ENCODE measurements around the gene PIGK. TPM values are rescaled to one million over a fixed set of nuclear protein-coding genes. Genes with fewer than 3 reads are reported as not detected.
"Not testable (repeated sequence)": the region's sequence is repeated elsewhere in the genome, so short reads cannot be mapped to it uniquely, and the experiment has no call there.

PIGK gene
- total RNA-seq, 4 donors from 2014 or later: 7.8 to 15.9 (median 12.8) TPM

GRCh38 chr1:77222496-77222895 lies 3.3 kb upstream of the PIGK start:
- Histone ChIP-seq H3K4me1 (peaks cover 0 to 21% (median 9%) of the 10 kb centered on the region in 3 donors), H3K36me3 (no peaks in the 10 kb centered on the region), H3K4me3 (no peak overlapping the region), H3K9me3 (no peaks in the 10 kb centered on the region), H3K27me3 (no peaks in the 10 kb centered on the region), H3K27ac (no peak overlapping the region)
- TF ChIP-seq, protein P1, sequence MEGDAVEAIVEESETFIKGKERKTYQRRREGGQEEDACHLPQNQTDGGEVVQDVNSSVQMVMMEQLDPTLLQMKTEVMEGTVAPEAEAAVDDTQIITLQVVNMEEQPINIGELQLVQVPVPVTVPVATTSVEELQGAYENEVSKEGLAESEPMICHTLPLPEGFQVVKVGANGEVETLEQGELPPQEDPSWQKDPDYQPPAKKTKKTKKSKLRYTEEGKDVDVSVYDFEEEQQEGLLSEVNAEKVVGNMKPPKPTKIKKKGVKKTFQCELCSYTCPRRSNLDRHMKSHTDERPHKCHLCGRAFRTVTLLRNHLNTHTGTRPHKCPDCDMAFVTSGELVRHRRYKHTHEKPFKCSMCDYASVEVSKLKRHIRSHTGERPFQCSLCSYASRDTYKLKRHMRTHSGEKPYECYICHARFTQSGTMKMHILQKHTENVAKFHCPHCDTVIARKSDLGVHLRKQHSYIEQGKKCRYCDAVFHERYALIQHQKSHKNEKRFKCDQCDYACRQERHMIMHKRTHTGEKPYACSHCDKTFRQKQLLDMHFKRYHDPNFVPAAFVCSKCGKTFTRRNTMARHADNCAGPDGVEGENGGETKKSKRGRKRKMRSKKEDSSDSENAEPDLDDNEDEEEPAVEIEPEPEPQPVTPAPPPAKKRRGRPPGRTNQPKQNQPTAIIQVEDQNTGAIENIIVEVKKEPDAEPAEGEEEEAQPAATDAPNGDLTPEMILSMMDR (IDR thresholded peaks at IDR 0.05): no peak
- no peak for TF ChIP-seq POLR2A (IDR thresholded peaks at IDR 0.05)
- no peak for DNase-seq
- intact Hi-C loops (cut with DNase I): no loop called here
- WGBS, 2 donors: 65 to 77% methylated on average over 4 to 5 of the region's 5 CpGs

DNA sequence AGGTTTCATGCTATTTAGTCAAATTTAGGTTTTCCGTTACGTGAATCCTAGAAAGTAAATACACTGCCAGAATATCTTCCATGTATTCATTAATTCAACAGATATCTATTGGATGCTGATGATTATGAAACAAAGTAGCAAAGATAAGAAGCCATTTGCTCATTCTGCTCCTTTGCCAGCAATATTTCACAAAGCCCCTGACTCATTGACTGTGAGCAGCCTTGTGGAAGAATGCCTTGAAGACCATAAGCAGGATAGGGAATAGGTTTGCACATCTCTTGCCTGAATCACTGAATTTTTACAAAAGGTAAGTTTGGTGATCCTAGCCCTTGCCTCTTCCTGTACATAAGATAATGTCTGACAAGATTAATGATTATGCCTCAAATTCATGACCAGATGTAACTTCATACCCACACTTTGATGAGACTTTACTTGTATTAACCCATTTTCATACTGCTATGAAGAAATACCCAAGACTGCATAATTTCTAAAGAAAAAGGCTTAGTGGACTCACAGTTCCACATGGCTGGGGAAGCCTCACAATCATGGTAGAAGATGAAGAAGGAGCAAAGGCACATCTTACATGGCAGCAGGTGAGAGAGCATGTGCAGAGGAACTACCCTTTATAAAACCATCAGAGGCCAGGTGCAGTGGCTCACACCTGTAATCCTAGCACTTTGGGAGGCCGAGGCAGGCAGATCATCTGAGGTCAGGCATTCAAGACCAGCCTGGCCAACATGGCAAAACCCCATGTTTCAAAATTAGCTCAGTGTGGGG lies 1.6 kb upstream of the PIGK start:
- TF ChIP-seq, protein P1 (IDR thresholded peaks at IDR 0.05): no peak
- no peak for DNase-seq
- peaks cover 0 to 23% (median 9%) of the 10 kb centered on the region in 3 donors for H3K4me1 ChIP-seq
- H3K4me3 ChIP-seq: no peak overlapping the region
- H3K36me3 ChIP-seq: no peaks in the 10 kb centered on the region
- H3K9me3 ChIP-seq: no peaks in the 10 kb centered on the region
- H3K27me3 ChIP-seq: no peaks in the 10 kb centered on the region
- intact Hi-C loops (cut with DNase I): no loop called here
- H3K27ac ChIP-seq: no peak overlapping the region
- WGBS, 2 donors: 44 to 67% methylated on average over 2 to 3 of the region's 3 CpGs

GRCh38 chr1:77218477-77219165 lies 609 bp downstream of the PIGK start:
- Histone ChIP-seq H3K27me3 (no peaks in the 10 kb centered on the region), H3K4me1 (peaks cover 0 to 23% (median 9%) of the 10 kb centered on the region in 3 donors), H3K9me3 (no peaks in the 10 kb centered on the region), H3K27ac (peak overlapping the region; percentile 77 to 91 (median 91)), H3K36me3 (no peaks in the 10 kb centered on the region), H3K4me3 (peak overlapping the region; percentile 64 to 88 (median 81))
- no peak for TF ChIP-seq POLR2A (IDR thresholded peaks at IDR 0.05)
- TF ChIP-seq, protein P1 (IDR thresholded peaks at IDR 0.05): no peak
- intact Hi-C loops (cut with DNase I): no loop called here
- no peak for DNase-seq
- 4 to 6% methylated on average over 10 to 12 of the region's 12 CpGs for WGBS, 2 donors

DNA sequence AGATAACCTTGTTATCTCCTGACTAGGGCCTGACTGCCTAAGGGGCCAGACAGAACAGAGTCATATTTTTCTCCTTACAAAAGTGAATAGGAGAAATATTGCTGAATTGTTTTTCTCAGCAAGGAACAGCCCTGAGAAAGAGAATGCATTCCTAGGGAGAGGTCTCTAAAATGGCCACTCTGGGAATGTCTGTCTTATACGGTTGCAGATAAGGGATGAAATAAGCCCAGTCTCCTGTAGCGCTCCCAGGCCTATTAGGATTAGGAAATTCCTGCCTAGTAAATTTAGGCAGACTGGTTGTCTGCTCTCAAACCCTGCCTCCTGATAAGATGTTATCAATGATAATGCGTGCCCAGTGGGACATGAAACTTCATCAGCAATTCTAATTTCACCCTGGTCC lies 15.2 kb downstream of the PIGK start:
- H3K4me1 ChIP-seq; intact Hi-C loops (cut with DNase I); H3K27me3 ChIP-seq; H3K36me3 ChIP-seq; H3K27ac ChIP-seq; DNase-seq; H3K9me3 ChIP-seq; H3K4me3 ChIP-seq: not testable (repeated sequence)
- 95 to 100% methylated on average over 3 of the region's 3 CpGs for WGBS, 2 donors

DNA sequence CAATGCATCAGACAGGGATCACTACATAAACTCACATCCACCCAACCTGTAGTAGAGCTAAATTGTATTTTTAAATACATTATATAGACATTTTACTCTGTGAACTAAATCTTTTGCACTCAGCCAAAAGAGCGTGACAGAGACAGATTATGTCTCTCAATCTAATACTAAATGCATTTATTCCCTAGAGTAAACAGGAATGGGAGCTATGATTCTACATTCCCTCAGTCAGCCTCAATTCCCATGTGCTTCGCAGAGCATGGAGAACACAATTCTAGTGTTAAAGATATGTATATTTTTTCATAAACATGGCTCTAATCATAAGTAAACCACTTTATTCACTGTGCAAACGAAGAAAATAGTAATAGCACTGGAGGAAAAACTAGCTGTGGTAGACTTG lies 16.5 kb downstream of the PIGK start:
- Histone ChIP-seq H3K27ac (no peak overlapping the region), H3K4me1 (no peaks in the 10 kb centered on the region), H3K9me3 (peaks cover 0 to 8% (median 0%) of the 10 kb centered on the region in 3 donors), H3K36me3 (peaks cover 0 to 9% (median 0%) of the 10 kb centered on the region in 3 donors), H3K27me3 (no peaks in the 10 kb centered on the region), H3K4me3 (no peak overlapping the region)
- TF ChIP-seq, protein P1 (IDR thresholded peaks at IDR 0.05): no peak
- no peak for TF ChIP-seq POLR2A (IDR thresholded peaks at IDR 0.05)
- 87 to 94% methylated on average over 3 of the region's 3 CpGs for WGBS, 2 donors
- intact Hi-C loops (cut with DNase I): no loop called here
- DNase-seq: no peak
